Mammary epithelial cell (primary cell): Measurements from ENCODE around the gene LSM3.

ENCODE experiments used
- CTCF ChIP-seq, 2 donors: IDR thresholded peaks in 1 of 2; conservative IDR thresholded peaks in 1 of 2; 2 replicates each; pipeline ENCODE4 v1.5.1; 2011 to 2012; ENCODE audit warnings: inconsistent platforms in 2 of 2, low read length in 2 of 2, mild to moderate bottlenecking in 2 of 2, control low read depth in 1 of 2, low read depth in 1 of 2; ENCODE audit not compliant: insufficient read depth in 1 of 2; ENCODE audit errors: extremely low read depth in 1 of 2
- EZH2 ChIP-seq: IDR thresholded peaks from 2 replicates; pipeline ENCODE4 v1.6.1; 2012; ENCODE audit warnings: low read length, inconsistent platforms, borderline replicate concordance

GRCh38 chr3:14241716-14242115 lies 63.1 kb downstream of the LSM3 start:
- no peak for TF ChIP-seq CTCF (conservative IDR thresholded peaks at IDR 0.05 in 1 of 2, IDR thresholded peaks at IDR 0.05 in 1 of 2; ENCODE audit: extremely low read depth in 1 of 2, insufficient read depth in 1 of 2, low read depth in 1 of 2, low read length in 2 of 2)
- TF ChIP-seq EZH2 = no peak
